Coronary artery (tissue), 2 donors: ENCODE data around the gene DACH1.

Source experiments
- DNase-seq: peaks from one replicate; pipeline ENCODE4 v3.0.0-alpha.2; 2017; ENCODE audit warnings: low spot score
- H3K27ac ChIP-seq, 2 donors: fragments of 200-600 bp; sonication (generic); one replicate each; pipeline ENCODE4 v1.5.1; 2016 to 2019
- H3K4me3 ChIP-seq: fragments of 200-600 bp; sonication (generic); 2 replicates; pipeline ENCODE4 v1.5.1; 2016; ENCODE audit warnings: mild to moderate bottlenecking, moderate library complexity
- TF ChIP-seq, protein P1 (sequence below): fragments of 200-600 bp; sonication (generic); IDR thresholded peaks from one replicate; pipeline ENCODE4 v1.5.1; 2019; ENCODE audit warnings: antibody characterized with exemption

The DACH1 gene

DNA sequence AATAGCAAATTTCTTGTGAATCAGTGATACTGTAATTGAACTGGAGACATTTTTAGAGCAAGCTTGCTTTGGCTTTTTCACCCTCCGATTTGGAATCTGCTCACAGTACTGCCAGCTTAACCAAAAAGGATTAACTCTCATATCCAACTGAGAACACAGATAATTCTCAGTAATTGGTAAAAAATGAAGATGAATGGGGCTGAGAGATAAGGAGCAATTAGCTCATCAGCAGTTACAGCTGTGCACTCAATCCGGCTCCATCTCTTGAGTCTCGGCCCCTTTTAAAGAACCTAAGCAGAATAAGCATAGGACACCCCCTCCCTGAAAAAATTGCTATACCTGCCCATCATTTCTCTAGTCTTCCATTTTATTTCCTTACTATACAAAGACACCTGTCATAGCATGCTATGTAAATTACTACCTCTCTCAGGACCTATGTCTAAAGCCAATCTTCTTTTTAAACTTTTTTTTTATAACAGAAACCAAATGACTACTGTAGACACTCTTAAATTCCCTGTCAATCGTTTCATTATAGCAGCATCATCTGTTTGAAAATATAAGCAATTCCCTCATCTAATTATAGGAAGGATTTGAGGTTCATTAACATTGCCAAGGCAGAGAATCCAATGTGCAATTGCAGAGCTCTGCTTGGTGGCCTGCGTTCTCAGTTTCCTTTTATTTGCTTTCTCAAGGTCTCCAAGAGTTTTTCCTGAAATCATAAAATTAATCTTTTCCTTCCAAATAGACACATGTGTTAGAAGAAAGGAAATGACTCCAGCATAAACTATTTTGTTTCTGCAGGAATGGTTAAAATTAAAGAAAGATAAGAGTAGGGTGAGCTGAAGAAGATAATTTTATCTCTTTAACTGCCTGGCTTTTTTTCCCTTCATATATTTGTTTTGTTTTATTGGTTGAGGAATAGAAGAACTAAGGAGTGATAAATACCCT, 242.1 kb downstream of the DACH1 start:
- no peak overlapping the region for H3K4me3 ChIP-seq
- TF ChIP-seq, protein P1, sequence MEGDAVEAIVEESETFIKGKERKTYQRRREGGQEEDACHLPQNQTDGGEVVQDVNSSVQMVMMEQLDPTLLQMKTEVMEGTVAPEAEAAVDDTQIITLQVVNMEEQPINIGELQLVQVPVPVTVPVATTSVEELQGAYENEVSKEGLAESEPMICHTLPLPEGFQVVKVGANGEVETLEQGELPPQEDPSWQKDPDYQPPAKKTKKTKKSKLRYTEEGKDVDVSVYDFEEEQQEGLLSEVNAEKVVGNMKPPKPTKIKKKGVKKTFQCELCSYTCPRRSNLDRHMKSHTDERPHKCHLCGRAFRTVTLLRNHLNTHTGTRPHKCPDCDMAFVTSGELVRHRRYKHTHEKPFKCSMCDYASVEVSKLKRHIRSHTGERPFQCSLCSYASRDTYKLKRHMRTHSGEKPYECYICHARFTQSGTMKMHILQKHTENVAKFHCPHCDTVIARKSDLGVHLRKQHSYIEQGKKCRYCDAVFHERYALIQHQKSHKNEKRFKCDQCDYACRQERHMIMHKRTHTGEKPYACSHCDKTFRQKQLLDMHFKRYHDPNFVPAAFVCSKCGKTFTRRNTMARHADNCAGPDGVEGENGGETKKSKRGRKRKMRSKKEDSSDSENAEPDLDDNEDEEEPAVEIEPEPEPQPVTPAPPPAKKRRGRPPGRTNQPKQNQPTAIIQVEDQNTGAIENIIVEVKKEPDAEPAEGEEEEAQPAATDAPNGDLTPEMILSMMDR, result no peak
- H3K27ac ChIP-seq, result no peak overlapping the region
- DNase-seq, result no peak

DNA sequence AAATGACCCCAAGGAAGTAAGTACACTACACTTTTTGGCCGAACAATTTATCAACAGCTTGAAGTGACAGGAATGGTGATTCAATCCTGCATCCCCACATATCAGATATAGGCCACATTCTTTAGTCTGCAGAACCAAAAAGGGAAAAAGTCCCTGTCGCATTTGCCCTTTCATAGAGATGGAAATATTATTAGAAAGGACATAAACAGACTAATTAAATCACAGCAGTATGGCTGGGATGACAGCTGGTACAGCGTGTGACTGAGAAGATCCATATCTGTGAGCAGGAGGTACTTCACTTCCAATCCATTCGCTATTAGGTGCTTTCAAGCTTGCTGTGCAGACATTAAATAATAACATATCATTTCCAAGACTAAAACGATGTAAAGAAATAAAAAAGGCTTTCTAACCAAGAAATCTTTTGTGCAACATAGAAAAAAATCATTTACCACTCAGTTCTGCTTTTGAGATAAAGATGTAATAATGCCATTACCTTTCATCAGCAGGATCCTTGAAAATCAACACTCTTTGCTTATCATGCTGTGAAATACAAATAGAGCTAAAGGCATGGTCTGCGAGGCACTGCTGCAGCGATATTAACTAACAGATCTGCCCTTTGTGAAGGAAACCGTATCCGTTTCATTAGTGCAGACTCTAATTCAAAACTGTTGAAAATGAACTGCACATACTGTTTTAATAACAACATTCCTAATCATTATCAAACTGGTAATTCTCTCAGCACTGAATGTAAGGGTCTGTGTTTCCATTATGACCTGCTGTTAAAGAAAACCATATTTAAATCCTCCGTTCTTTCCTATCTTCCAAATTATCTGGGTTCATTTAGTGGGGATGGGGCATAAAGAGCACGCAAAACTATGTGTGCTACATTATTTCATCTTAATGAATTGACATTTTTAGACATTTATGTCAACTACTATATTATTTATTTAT, 245.6 kb downstream of the DACH1 start:
- H3K4me3 ChIP-seq, result no peak overlapping the region
- DNase-seq, result no peak
- TF ChIP-seq, protein P1, result no peak
- H3K27ac ChIP-seq, result no peak overlapping the region

DNA sequence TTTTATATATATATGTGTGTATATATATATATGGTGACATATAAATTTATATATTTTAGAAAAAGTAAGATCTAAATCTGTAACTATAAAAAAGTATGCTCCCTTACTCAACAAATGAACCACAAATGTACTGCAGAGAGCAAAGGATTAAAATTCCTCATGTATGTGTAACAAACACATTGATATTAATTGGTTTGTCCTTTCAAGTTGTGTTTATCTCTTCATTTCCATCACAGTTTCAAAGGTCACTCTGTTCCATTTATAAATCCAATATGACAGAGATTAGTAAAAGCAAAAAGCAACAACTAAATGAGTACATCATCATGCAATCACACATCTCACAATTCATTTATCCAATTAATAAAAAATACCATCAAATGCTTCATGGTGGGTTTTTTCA, 247.9 kb downstream of the DACH1 start:
- TF ChIP-seq, protein P1, result no peak
- Histone ChIP-seq H3K27ac (no peak overlapping the region), H3K4me3 (no peak overlapping the region)
- no peak for DNase-seq

DNA sequence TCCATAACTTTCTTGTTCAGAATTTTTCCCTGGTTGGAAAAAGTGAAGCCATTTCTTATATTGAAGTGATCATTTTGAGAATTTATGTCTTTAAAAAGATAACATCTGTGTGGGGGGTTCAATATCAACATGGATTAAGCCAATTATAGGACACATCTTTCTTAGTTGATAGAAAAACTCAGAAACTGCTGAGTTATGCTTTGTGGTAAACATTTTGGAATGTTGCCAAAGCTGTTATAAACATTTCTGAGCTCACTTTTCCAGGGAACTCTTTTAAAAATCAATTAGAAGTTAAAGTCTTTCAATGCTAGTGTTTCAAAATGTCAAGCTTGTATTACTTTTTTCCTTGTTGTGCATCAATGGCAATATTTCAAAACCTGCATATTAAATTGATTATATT, 248.8 kb downstream of the DACH1 start:
- DNase-seq, result no peak
- TF ChIP-seq, protein P1, result no peak

DNA sequence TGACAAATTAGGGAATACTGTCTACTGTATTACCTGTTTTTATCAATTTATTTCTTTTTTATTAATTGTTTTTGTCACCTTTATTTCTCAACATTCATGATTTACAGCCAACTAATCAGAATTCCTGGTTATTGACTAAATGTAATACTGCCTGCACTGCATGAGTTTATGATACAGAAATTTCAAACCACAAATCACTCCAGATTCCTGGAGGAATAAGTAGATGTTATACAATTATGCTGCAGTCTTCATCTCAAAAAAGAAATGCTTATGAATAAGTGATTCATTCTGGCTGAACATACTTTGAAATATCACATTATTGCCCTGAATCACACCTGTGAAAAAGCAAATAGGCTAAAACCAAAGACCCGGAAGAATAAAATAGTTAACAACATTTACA, 249.7 kb downstream of the DACH1 start:
- Histone ChIP-seq H3K4me3 (no peak overlapping the region), H3K27ac (no peak overlapping the region)
- TF ChIP-seq, protein P1, result no peak
- DNase-seq, result no peak

More for the DNA sequence above, 248.8 kb downstream of the DACH1 start:
- Histone ChIP-seq H3K4me3 (no peak overlapping the region), H3K27ac (no peak overlapping the region)

DNA sequence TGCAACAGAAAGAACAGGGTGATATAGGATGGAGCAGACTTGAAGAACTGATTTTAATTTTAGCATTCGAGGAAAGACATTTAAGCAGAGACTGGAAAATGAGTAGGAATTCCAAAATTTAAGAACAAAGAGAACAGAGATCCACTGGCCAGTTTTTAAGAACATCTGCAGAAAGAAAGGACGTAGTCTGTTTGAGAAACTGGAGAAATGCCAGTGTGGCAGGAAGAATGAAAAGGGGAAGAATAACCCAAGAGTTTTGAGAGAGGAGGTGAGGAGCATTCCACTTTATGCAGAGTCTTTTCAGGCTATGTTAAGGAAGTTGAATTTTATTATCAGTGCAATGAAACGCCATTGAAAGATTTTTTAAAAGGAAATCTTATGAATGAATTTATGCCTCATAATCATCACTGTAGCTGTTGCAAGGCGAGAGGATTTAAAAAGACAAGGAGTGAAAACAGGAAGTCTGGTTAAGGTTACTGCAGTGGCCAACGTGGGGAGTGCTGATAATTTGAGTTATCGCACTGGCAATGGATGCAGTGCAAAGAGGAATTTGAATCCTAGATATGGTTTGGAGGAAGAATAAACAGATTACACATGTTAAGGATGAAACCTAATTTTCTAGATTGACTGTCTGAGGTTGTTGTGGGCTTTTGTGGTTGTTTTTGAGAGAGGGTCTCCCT, 253.8 kb downstream of the DACH1 start:
- no peak overlapping the region for H3K27ac ChIP-seq
- no peak overlapping the region for H3K4me3 ChIP-seq
- TF ChIP-seq, protein P1, result no peak

More for the DNA sequence above, 253.8 kb downstream of the DACH1 start:
- DNase-seq, result no peak
